Spleen (tissue), 11 donors: ENCODE results near the gene NOP9. TPM values are rescaled to one million over a fixed set of nuclear protein-coding genes. Genes with fewer than 3 reads are reported as not detected.

Experiments
- DNase-seq: peaks from one replicate; pipeline ENCODE4 v3.0.0-alpha.2; 2020
- H3K27ac ChIP-seq, 8 donors: fragments of 200-600 bp; sonication (generic) in 7 of 8; 1 replicate in 4 of 8; 2 replicates in 4 of 8; pipeline versions ENCODE4 v1.5.0 to v1.8.0; 2016 to 2021; ENCODE audit warnings: inconsistent platforms in 4 of 8, mild to moderate bottlenecking in 4 of 8, moderate library complexity in 1 of 8
- H3K27me3 ChIP-seq, 7 donors: fragments of 200-600 bp; sonication (generic) in 6 of 7; replicated peaks in 1 of 7; 1 replicate in 4 of 7; 2 replicates in 3 of 7; pipeline versions ENCODE4 v1.5.0 to v1.8.0; 2016 to 2021; ENCODE audit warnings: inconsistent platforms in 3 of 7, mild to moderate bottlenecking in 1 of 7
- H3K36me3 ChIP-seq, 6 donors: fragments of 200-600 bp; sonication (generic) in 5 of 6; 1 replicate in 4 of 6; 2 replicates in 2 of 6; pipeline versions ENCODE4 v1.5.0 to v1.8.0; 2016 to 2021; ENCODE audit warnings: inconsistent platforms in 2 of 6
- H3K4me1 ChIP-seq, 6 donors: fragments of 200-600 bp; sonication (generic) in 5 of 6; 1 replicate in 3 of 6; 2 replicates in 3 of 6; pipeline versions ENCODE4 v1.5.0 to v1.8.0; 2016 to 2021; ENCODE audit warnings: inconsistent platforms in 3 of 6
- H3K4me3 ChIP-seq, 8 donors: fragments of 200-600 bp; sonication (generic) in 7 of 8; 1 replicate in 4 of 8; 2 replicates in 4 of 8; pipeline versions ENCODE4 v1.5.0 to v1.8.0; 2016 to 2021; ENCODE audit warnings: inconsistent platforms in 4 of 8, mild to moderate bottlenecking in 4 of 8, moderate library complexity in 2 of 8
- H3K9me3 ChIP-seq, 8 donors: fragments of 200-600 bp; sonication (generic) in 7 of 8; 1 replicate in 4 of 8; 2 replicates in 4 of 8; pipeline versions ENCODE4 v1.5.0 to v1.8.0; 2016 to 2021; ENCODE audit warnings: inconsistent platforms in 4 of 8
- CTCF ChIP-seq, 11 experiments: fragments of 200-600 bp in 7 of 11; fragments of 450-650 bp in 4 of 11; sonication (generic) in 4 of 11; IDR thresholded peaks in 8 of 11; conservative IDR thresholded peaks in 3 of 11; 1 replicate in 7 of 11; 2 replicates in 4 of 11; pipeline versions ENCODE4 v1.4.0 to v1.8.0; 2016 to 2021; ENCODE audit warnings: antibody characterized with exemption in 11 of 11, inconsistent platforms in 4 of 11, mild to moderate bottlenecking in 1 of 11
- POLR2A ChIP-seq, 3 donors: fragments of 450-650 bp; IDR thresholded peaks; one replicate each; pipeline ENCODE4 v1.5.1; 2017; ENCODE audit warnings: antibody characterized with exemption in 3 of 3, mild to moderate bottlenecking in 1 of 3
- POLR2AphosphoS5 ChIP-seq, 3 donors: sonication (generic); formaldehyde crosslinking; IDR thresholded peaks; one replicate each; pipeline ENCODE4 v1.5.1; 2017; ENCODE audit warnings: antibody characterized with exemption in 3 of 3
- WGBS, 5 donors: extraction: QIAGEN DNeasy Blood & Tissue Kit in 3 of 5; methylation state at CpG; one replicate each; pipeline versions ENCODE4 v1.1.5 to v1.1.7; 2013 to 2018; 5-methylcytosine and 5-hydroxymethylcytosine counted together
- intact Hi-C: fragments of 100-400 bp; cut with DNase I; formaldehyde crosslinking; loops from one replicate; pipeline ENCODE4 v1.15.0; 2023; ENCODE audit warnings: low total_unique reads
- polyA plus RNA-seq, 3 donors: library from polyadenylated mRNA; stranded (reverse); fragments of 200-250 nt; gene quantifications; one replicate each; pipeline ENCODE4 v1.2.1, GENCODE V29; 2013
- total RNA-seq, 7 donors: library from RNA; depleted of rRNA in 3 of 7; stranded (reverse); fragments of >200 nt in 3 of 7; fragmentation: NEBNext Ultra II Directional in 4 of 7; extraction: Animal tissue kit (Norgen Biotek cat#: 25700) in 4 of 7; gene quantifications; one replicate each; pipeline versions ENCODE4 v1.1.0 to v1.2.1, GENCODE V29; 2016 to 2021
- donor health status: healthy with polysubstance abuse.
- donor health status: DM: no; HTN: no; CAD: no; lungs with moderate emphysema.
- donor health status: DM: no; HTN: no; CAD: no.
- donor health status: Bipolar disorder and iron deficiency.
- donor health status: healthy.
- donor health status: DM: no; HTN: no; CAD: no.
- donor health status: DM: yes; HTN: yes; CAD: no.

Gene NOP9
- total and polyA plus RNA-seq, 10 donors, result 4.5 to 26.9 (median 18.9) TPM

DNA sequence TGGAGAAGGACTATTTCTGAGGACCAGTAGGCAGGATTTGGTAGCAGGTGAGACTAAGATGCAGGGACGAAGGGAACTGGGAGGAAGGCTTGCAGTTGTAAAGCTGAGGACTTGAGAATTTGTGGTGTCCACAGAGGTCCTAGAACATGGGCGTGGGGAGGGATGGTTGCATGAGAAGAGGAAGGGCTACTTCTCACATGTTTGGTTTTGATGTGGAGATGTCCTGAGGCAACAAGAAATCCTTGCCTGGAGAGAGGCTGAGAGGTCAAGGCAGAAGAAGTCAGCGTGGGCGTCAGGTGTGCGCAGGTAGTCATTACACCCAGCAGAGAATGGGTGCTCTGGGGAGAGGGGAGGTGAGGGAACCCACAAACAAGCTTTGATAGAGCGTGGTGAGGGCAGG, 22.6 kb upstream of the NOP9 start:
- Histone ChIP-seq H3K27ac (peak overlapping the region; percentile 53 to 100 (median 84)), H3K4me1 (peaks cover 17 to 100% (median 89%) of the 10 kb centered on the region in 6 donors), H3K9me3 (no peaks in the 10 kb centered on the region), H3K4me3 (peak overlapping the region in 1 of 8 donors; percentile 46), H3K27me3 (no peaks in the 10 kb centered on the region), H3K36me3 (no peaks in the 10 kb centered on the region)
- intact Hi-C loops, result no loop called here
- 84 to 94% (median 87%) methylated on average over 6 of the region's 6 CpGs for WGBS, 5 donors
- TF ChIP-seq CTCF (IDR thresholded peaks at IDR 0.05 in 8 of 11, conservative IDR thresholded peaks at IDR 0.05 in 3 of 11) (no peak), POLR2A (IDR thresholded peaks at IDR 0.05) (no peak), POLR2AphosphoS5 (IDR thresholded peaks at IDR 0.05) (no peak)
- DNase-seq, result peak; percentile 66

- Histone ChIP-seq H3K4me1 (peaks cover 17 to 100% (median 85%) of the 10 kb centered on the region in 6 donors), H3K4me3 (peak overlapping the region in 1 of 8 donors; percentile 46), H3K27ac (peak overlapping the region; percentile 53 to 100 (median 84)), H3K27me3 (no peaks in the 10 kb centered on the region), H3K9me3 (no peaks in the 10 kb centered on the region), H3K36me3 (no peaks in the 10 kb centered on the region)
- intact Hi-C loops, result no loop called here
- 45 to 55% (median 47%) methylated on average over 11 of the region's 11 CpGs for WGBS, 5 donors
- peak; percentile 83 for DNase-seq
- TF ChIP-seq POLR2A (IDR thresholded peaks at IDR 0.05) (no peak), POLR2AphosphoS5 (IDR thresholded peaks at IDR 0.05) (peak in 2 of 3 donors; percentile 15 to 51), CTCF (IDR thresholded peaks at IDR 0.05 in 8 of 11, conservative IDR thresholded peaks at IDR 0.05 in 3 of 11) (no peak)
These were observed 21.9 kb upstream of the NOP9 start for GRCh38 chr14:24277606-24278321.

- H3K4me1 ChIP-seq, result peaks cover 17 to 98% (median 78%) of the 10 kb centered on the region in 6 donors
- no peak for TF ChIP-seq POLR2A (IDR thresholded peaks at IDR 0.05)
- no peak for TF ChIP-seq POLR2AphosphoS5 (IDR thresholded peaks at IDR 0.05)
- no peaks in the 10 kb centered on the region for H3K27me3 ChIP-seq
- 93 to 98% (median 96%) methylated on average over 5 of the region's 5 CpGs for WGBS, 5 donors
- intact Hi-C loops, result no loop called here
- no peaks in the 10 kb centered on the region for H3K36me3 ChIP-seq
- DNase-seq, result no peak
- H3K27ac ChIP-seq, result peak overlapping the region in 7 of 8 donors; percentile 53 to 100 (median 84)
- no peaks in the 10 kb centered on the region for H3K9me3 ChIP-seq
- peak overlapping the region in 1 of 8 donors; percentile 46 for H3K4me3 ChIP-seq
These were observed 21.2 kb upstream of the NOP9 start for GRCh38 chr14:24278424-24278823.

- Histone ChIP-seq H3K27me3 (no peaks in the 10 kb centered on the region), H3K4me3 (peak overlapping the region in 1 of 8 donors; percentile 46), H3K9me3 (no peaks in the 10 kb centered on the region), H3K36me3 (no peaks in the 10 kb centered on the region), H3K27ac (peak overlapping the region in 7 of 8 donors; percentile 37 to 100 (median 84)), H3K4me1 (peaks cover 14 to 90% (median 67%) of the 10 kb centered on the region in 6 donors)
- TF ChIP-seq CTCF (IDR thresholded peaks at IDR 0.05 in 8 of 11, conservative IDR thresholded peaks at IDR 0.05 in 3 of 11) (peak in 7 of 11 experiments; percentile 18 to 52 (median 43)), POLR2AphosphoS5 (IDR thresholded peaks at IDR 0.05) (peak in 2 of 3 donors; percentile 30 to 31), POLR2A (IDR thresholded peaks at IDR 0.05) (no peak)
- DNase-seq, result peak; percentile 83
- intact Hi-C loops, result no loop called here
- 52 to 68% (median 56%) methylated on average over 11 of the region's 11 CpGs for WGBS, 5 donors
These were observed 20.1 kb upstream of the NOP9 start for GRCh38 chr14:24279301-24280186.
